Stimulated activated CD4-positive, alpha-beta T cell treated with anti-CD3 and anti-CD28 coated beads, Interleukin-4, amount 100 ng/mL, for 1 hour (primary cell): ENCODE results near the gene MYCN.

Experiments
- DNase-seq: peaks from one replicate; pipeline ENCODE4 v3.0.0-alpha.2; 2020

The MYCN gene

GRCh38 chr2:15981646-15982045 is 41.3 kb downstream of the MYCN start:
- DNase-seq = no peak

- no peak for DNase-seq
These were observed 42.1 kb downstream of the MYCN start for GRCh38 chr2:15982285-15983044.

GRCh38 chr2:15983496-15983895 is 43.1 kb downstream of the MYCN start:
- DNase-seq = no peak

GRCh38 chr2:15984368-15985255 is 44.3 kb downstream of the MYCN start:
- no peak for DNase-seq

GRCh38 chr2:15985531-15985930 is 45.2 kb downstream of the MYCN start:
- DNase-seq = no peak

GRCh38 chr2:15986068-15986560 is 45.8 kb downstream of the MYCN start:
- DNase-seq = no peak

GRCh38 chr2:15986644-15987043 is 46.3 kb downstream of the MYCN start:
- no peak for DNase-seq

- no peak for DNase-seq
These were observed 48.4 kb downstream of the MYCN start for GRCh38 chr2:15988733-15989132.

- no peak for DNase-seq
These were observed 49.2 kb downstream of the MYCN start for GRCh38 chr2:15989559-15989958.

- no peak for DNase-seq
These were observed 50.1 kb downstream of the MYCN start for GRCh38 chr2:15990151-15991101.

GRCh38 chr2:15991231-15991630 is 50.9 kb downstream of the MYCN start:
- no peak for DNase-seq

- DNase-seq = no peak
These were observed 52.3 kb downstream of the MYCN start for GRCh38 chr2:15992457-15993231.

- DNase-seq = no peak
These were observed 52.9 kb downstream of the MYCN start for GRCh38 chr2:15993232-15993610.

- no peak for DNase-seq
These were observed 53.3 kb downstream of the MYCN start for GRCh38 chr2:15993666-15994065.

GRCh38 chr2:15995603-15996002 is 55.3 kb downstream of the MYCN start:
- no peak for DNase-seq
